MCF 10A (cell line): ENCODE measurements around the gene SSC5D. TPM values are rescaled to one million over a fixed set of nuclear protein-coding genes. Genes with fewer than 3 reads are reported as not detected.

Source experiments
- BruUV-seq: library from RNA; stranded (reverse); fragments of 400-500 nt; replicated peaks from 2 replicates; lab custom pipeline; 2021; lab: Mats Ljungman, UMichigan
- CTCF ChIA-PET: fragments of 300-600 bp; sonication (Branson Sonifier 250); formaldehyde crosslinking; extraction: SDS; loops from one replicate; lab custom pipeline; 2021; ENCODE audit warnings: antibody characterized with exemption, inconsistent platforms; lab: Yijun Ruan, JAX
- POLR2A ChIA-PET: fragments of 300-600, 350-650 bp; sonication (Branson Sonifier 250); formaldehyde crosslinking; extraction: SDS; loops from one replicate; lab custom pipeline; 2020; ENCODE audit warnings: antibody characterized with exemption, inconsistent platforms; lab: Yijun Ruan, JAX
- DNase-seq: peaks from one replicate; pipeline ENCODE4 v3.0.0-alpha.2; 2018; ENCODE audit not compliant: unreplicated experiment
- H3K27ac Mint-ChIP-seq: one replicate; pipeline ENCODE4 v1.8.0; 2022; ENCODE audit warnings: mild to moderate bottlenecking, low read depth, mixed read lengths; ENCODE audit not compliant: unreplicated experiment
- H3K27me3 Mint-ChIP-seq: one replicate; pipeline ENCODE4 v1.8.0; 2022; ENCODE audit warnings: mixed read lengths; ENCODE audit not compliant: insufficient read depth, unreplicated experiment
- H3K36me3 Mint-ChIP-seq: one replicate; pipeline ENCODE4 v1.8.0; 2022; ENCODE audit warnings: mild to moderate bottlenecking, moderate library complexity, mixed read lengths; ENCODE audit not compliant: insufficient read depth, unreplicated experiment
- H3K4me1 Mint-ChIP-seq: one replicate; pipeline ENCODE4 v1.8.0; 2022; ENCODE audit warnings: mixed read lengths; ENCODE audit not compliant: insufficient read depth, unreplicated experiment
- H3K4me3 Mint-ChIP-seq: one replicate; pipeline ENCODE4 v1.8.0; 2022; ENCODE audit warnings: mild to moderate bottlenecking, moderate library complexity, mixed read lengths; ENCODE audit not compliant: unreplicated experiment
- H3K9me3 Mint-ChIP-seq: one replicate; pipeline ENCODE4 v1.8.0; 2022; ENCODE audit warnings: mixed read lengths; ENCODE audit not compliant: unreplicated experiment
- CTCF ChIP-seq: fragments of 200-600 bp; IDR thresholded peaks from one replicate; pipeline ENCODE4 v1.8.0; 2022; ENCODE audit warnings: antibody characterized with exemption, mild to moderate bottlenecking; ENCODE audit not compliant: unreplicated experiment
- intact Hi-C: fragments of 100-400 bp; cut with micrococcal nuclease; formaldehyde crosslinking; loops from 2 replicates; pipeline ENCODE4 v1.14.1; 2022
- total RNA-seq: library from RNA; stranded (reverse); gene quantifications from 2 replicates; pipeline ENCODE4 v1.2.3, GENCODE V29; 2022

SSC5D gene
- total RNA-seq, 1 experiment from 2014 or later = 0.33 TPM

- ChIA-PET POLR2A (no interaction called here), CTCF (interaction anchor here (1.6 kb wide), 1 partner anchor 40 kb away, joined by 12 read pairs; no protein-coding TSS in a partner anchor)
- Mint-ChIP-seq H3K27ac (no peak overlapping the region), H3K9me3 (no peaks in the 10 kb centered on the region), H3K4me3 (no peak overlapping the region), H3K4me1 (peaks cover 17% of the 10 kb centered on the region), H3K36me3 (peaks cover 8% of the 10 kb centered on the region), H3K27me3 (no peaks in the 10 kb centered on the region)
- intact Hi-C loops = no loop called here
- no peak for TF ChIP-seq CTCF
- DNase-seq = no peak
- no TSS peak for BruUV-seq
Measured at GRCh38 chr19:55464039-55464661, 24.1 kb upstream of the SSC5D start.

- BruUV-seq = no TSS peak
Measured at GRCh38 chr19:55464662-55465054, 23.6 kb upstream of the SSC5D start, which contains the start of gene C19orf85. Gene C19orf85 (minus strand): TSS chr19:55464751. CDS start chr19:55464554, 197 bp downstream.

GRCh38 chr19:55465460-55466240 lies 22.6 kb upstream of the SSC5D start:
- Mint-ChIP-seq H3K4me3 (no peak overlapping the region), H3K4me1 (peaks cover 9% of the 10 kb centered on the region), H3K27me3 (no peaks in the 10 kb centered on the region), H3K27ac (no peak overlapping the region), H3K36me3 (peaks cover 11% of the 10 kb centered on the region), H3K9me3 (no peaks in the 10 kb centered on the region)
- intact Hi-C loops = no loop called here
- CTCF ChIA-PET = interaction anchor here (0.6 to 4.3 kb wide), 5 partner anchors 11 to 165 kb away, joined by 3 to 64 read pairs (median 20); partner anchors contain the start of gene ZNF628
- DNase-seq = no peak
- BruUV-seq = no TSS peak
- no peak for TF ChIP-seq CTCF
- POLR2A ChIA-PET = interaction anchor here (0.7 to 3.3 kb wide), 2 partner anchors 11 to 121 kb away, joined by 4 to 20 read pairs; partner anchors contain the start of gene ZNF628

More at GRCh38 chr19:55464662-55465054, 23.6 kb upstream of the SSC5D start, which contains the start of gene C19orf85:
- Mint-ChIP-seq H3K4me3 (no peak within 1 kb of the TSS), H3K9me3 (no peaks in the 10 kb centered on the region), H3K27ac (no peak within 1 kb of the TSS), H3K36me3 (peaks cover 8% of the 10 kb centered on the region), H3K27me3 (no peaks in the 10 kb centered on the region), H3K4me1 (peaks cover 17% of the 10 kb centered on the region)
- ChIA-PET CTCF (no interaction called here), POLR2A (no interaction called here)
- no peak for DNase-seq
- TF ChIP-seq CTCF = no peak
- intact Hi-C loops = no loop called here

GRCh38 chr19:55466241-55466614 lies 22.0 kb upstream of the SSC5D start:
- ChIA-PET CTCF (interaction anchor here (0.6 to 4.3 kb wide), 8 partner anchors 10 to 164 kb away, joined by 3 to 64 read pairs (median 16); partner anchors contain the start of gene ZNF628), POLR2A (interaction anchor here (0.7 to 3.3 kb wide), 4 partner anchors 10 to 1272 kb away, joined by 3 to 20 read pairs (median 6); partner anchors contain the start of gene ZNF628)
- peaks cover 6% of the 10 kb centered on the region for H3K4me1 Mint-ChIP-seq
- no peak for TF ChIP-seq CTCF
- no peak for DNase-seq
- no TSS peak for BruUV-seq
- H3K4me3 Mint-ChIP-seq = no peak overlapping the region
- intact Hi-C loops = no loop called here
- H3K27me3 Mint-ChIP-seq = no peaks in the 10 kb centered on the region
- H3K9me3 Mint-ChIP-seq = no peaks in the 10 kb centered on the region
- no peak overlapping the region for H3K27ac Mint-ChIP-seq
- H3K36me3 Mint-ChIP-seq = peaks cover 14% of the 10 kb centered on the region
